Kidney epithelial cell (primary cell): ENCODE measurements around the gene DSG1. TPM values are rescaled to one million over a fixed set of nuclear protein-coding genes. Genes with fewer than 3 reads are reported as not detected.

ENCODE experiments used
- DNase-seq: peaks from one replicate; pipeline ENCODE4 v3.0.0-alpha.2; 2010; ENCODE audit warnings: low read depth
- H3K27me3 ChIP-seq: 2 replicates; pipeline ENCODE4 v1.6.0; 2011; ENCODE audit warnings: low read length; ENCODE audit not compliant: control insufficient read depth, insufficient read depth
- H3K36me3 ChIP-seq: 2 replicates; pipeline ENCODE4 v1.5.1; 2011; ENCODE audit warnings: low read length; ENCODE audit not compliant: control insufficient read depth, insufficient read depth
- H3K4me3 ChIP-seq: 2 replicates; pipeline ENCODE4 v1.5.1; 2011; ENCODE audit warnings: low read depth, mild to moderate bottlenecking, control low read depth, low read length
- CTCF ChIP-seq: IDR thresholded peaks from 2 replicates; pipeline ENCODE4 v1.5.1; 2011; ENCODE audit warnings: mild to moderate bottlenecking, moderate library complexity, low read length, control low read depth, inconsistent platforms; ENCODE audit not compliant: insufficient read depth, poor library complexity, severe bottlenecking
- total RNA-seq: library from RNA; depleted of rRNA; stranded (reverse); fragments of >200 nt; gene quantifications from 2 replicates; pipeline ENCODE4 v1.2.3, GENCODE V29; 2015

DSG1 gene
- total RNA-seq, 1 donor from 2014 or later, result 0.17 TPM

- Histone ChIP-seq H3K36me3 (no peaks in the 10 kb centered on the region), H3K4me3 (no peak overlapping the region), H3K27me3 (no peaks in the 10 kb centered on the region)
- TF ChIP-seq CTCF, result no peak
- DNase-seq, result no peak
Observed at GRCh38 chr18:31373641-31374040, 55.7 kb downstream of the DSG1 start.

- Histone ChIP-seq H3K27me3 (no peaks in the 10 kb centered on the region), H3K4me3 (no peak within 1 kb of the TSS), H3K36me3 (no peaks in the 10 kb centered on the region)
- DNase-seq, result no peak
- TF ChIP-seq CTCF, result no peak
Observed at GRCh38 chr18:31376477-31376876, 58.5 kb downstream of the DSG1 start, which contains the start of gene DSG4. Gene DSG4 (plus strand): TSS chr18:31376777. CDS start chr18:31376912, 135 bp downstream.

GRCh38 chr18:31380912-31381311 lies 63.0 kb downstream of the DSG1 start:
- Histone ChIP-seq H3K27me3 (no peaks in the 10 kb centered on the region), H3K36me3 (no peaks in the 10 kb centered on the region), H3K4me3 (no peak overlapping the region)
- no peak for DNase-seq
- no peak for TF ChIP-seq CTCF

- TF ChIP-seq CTCF, result no peak
- no peaks in the 10 kb centered on the region for H3K36me3 ChIP-seq
- H3K4me3 ChIP-seq, result no peak overlapping the region
- DNase-seq, result no peak
- H3K27me3 ChIP-seq, result no peaks in the 10 kb centered on the region
Observed at GRCh38 chr18:31382107-31382506, 64.1 kb downstream of the DSG1 start.

GRCh38 chr18:31386741-31387140 lies 68.8 kb downstream of the DSG1 start:
- H3K36me3 ChIP-seq, result no peaks in the 10 kb centered on the region
- TF ChIP-seq CTCF, result no peak
- peak; percentile 92 for DNase-seq
- H3K4me3 ChIP-seq, result no peak overlapping the region
- H3K27me3 ChIP-seq, result no peaks in the 10 kb centered on the region

- no peak for DNase-seq
- H3K36me3 ChIP-seq, result no peaks in the 10 kb centered on the region
- H3K4me3 ChIP-seq, result no peak overlapping the region
- no peak for TF ChIP-seq CTCF
- no peaks in the 10 kb centered on the region for H3K27me3 ChIP-seq
Observed at GRCh38 chr18:31393286-31393685, 75.3 kb downstream of the DSG1 start.
